Ascending aorta (tissue), 2 donors: Measurements from ENCODE around the gene ERC1. TPM values are rescaled to one million over a fixed set of nuclear protein-coding genes. Genes with fewer than 3 reads are reported as not detected.

ENCODE experiments used
- DNase-seq, 2 donors: peaks; one replicate each; pipeline ENCODE4 v3.0.0-alpha.2; 2019; ENCODE audit warnings: low spot score in 2 of 2
- H3K27ac ChIP-seq, 2 donors: fragments of 200-600 bp; sonication (generic); one replicate each; pipeline ENCODE4 v1.5.1; 2016 to 2017; ENCODE audit warnings: mild to moderate bottlenecking in 1 of 2
- H3K27me3 ChIP-seq: fragments of 200-600 bp; sonication (generic); one replicate; pipeline ENCODE4 v1.5.1; 2017
- H3K36me3 ChIP-seq, 2 donors: fragments of 200-600 bp; sonication (generic); one replicate each; pipeline ENCODE4 v1.5.1; 2016
- H3K4me1 ChIP-seq, 2 donors: fragments of 200-600 bp; sonication (generic); one replicate each; pipeline ENCODE4 v1.5.1; 2016 to 2017; ENCODE audit warnings: mild to moderate bottlenecking in 1 of 2
- H3K4me3 ChIP-seq, 2 donors: fragments of 200-600 bp; sonication (generic); one replicate each; pipeline ENCODE4 v1.5.1; 2016 to 2017; ENCODE audit warnings: mild to moderate bottlenecking in 1 of 2
- H3K9me3 ChIP-seq, 2 donors: fragments of 200-600 bp; sonication (generic); one replicate each; pipeline ENCODE4 v1.5.1; 2016
- CTCF ChIP-seq, 3 experiments: fragments of 200-600 bp in 2 of 3; fragments of 450-650 bp in 1 of 3; sonication (generic) in 2 of 3; IDR thresholded peaks; one replicate each; pipeline ENCODE4 v1.5.1; 2016 to 2019; ENCODE audit warnings: antibody characterized with exemption in 3 of 3, mild to moderate bottlenecking in 1 of 3, moderate library complexity in 1 of 3
- intact Hi-C: fragments of 100-400 bp; cut with DNase I; formaldehyde crosslinking; loops from one replicate; pipeline ENCODE4 v1.15.1; 2023
- total RNA-seq: library from RNA; depleted of rRNA; stranded (reverse); fragments of >200 nt; gene quantifications from one replicate; pipeline ENCODE4 v1.1.0, GENCODE V29; 2016

ERC1 gene
- total RNA-seq, 1 donor from 2014 or later = 41.4 TPM

DNA sequence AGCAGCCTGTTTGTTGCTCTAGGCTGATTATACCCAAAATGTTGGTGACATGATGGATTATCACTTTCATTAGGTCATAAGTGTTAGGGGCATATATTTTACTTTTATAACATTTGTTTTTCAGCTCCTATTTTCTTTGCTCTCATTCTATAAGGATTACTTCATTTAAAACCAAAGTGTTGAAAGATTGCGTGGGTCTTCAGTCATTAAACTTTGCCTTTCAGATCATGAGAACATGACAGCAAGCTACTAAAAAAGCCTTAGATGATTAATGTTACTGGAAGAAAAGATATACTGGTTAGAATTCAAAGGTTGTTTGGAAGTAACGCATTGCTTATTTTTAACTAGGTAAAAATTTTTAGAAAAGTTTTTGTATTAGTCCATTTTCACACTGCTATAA lies 156.8 kb downstream of the ERC1 start:
- intact Hi-C loops = no loop called here
- Histone ChIP-seq H3K9me3 (no peaks in the 10 kb centered on the region), H3K4me1 (no peaks in the 10 kb centered on the region), H3K27me3 (no peaks in the 10 kb centered on the region), H3K27ac (no peak overlapping the region), H3K4me3 (no peak overlapping the region), H3K36me3 (peaks cover 4 to 13% of the 10 kb centered on the region in 2 donors)
- no peak for TF ChIP-seq CTCF (IDR thresholded peaks at IDR 0.05)
- no peak for DNase-seq

DNA sequence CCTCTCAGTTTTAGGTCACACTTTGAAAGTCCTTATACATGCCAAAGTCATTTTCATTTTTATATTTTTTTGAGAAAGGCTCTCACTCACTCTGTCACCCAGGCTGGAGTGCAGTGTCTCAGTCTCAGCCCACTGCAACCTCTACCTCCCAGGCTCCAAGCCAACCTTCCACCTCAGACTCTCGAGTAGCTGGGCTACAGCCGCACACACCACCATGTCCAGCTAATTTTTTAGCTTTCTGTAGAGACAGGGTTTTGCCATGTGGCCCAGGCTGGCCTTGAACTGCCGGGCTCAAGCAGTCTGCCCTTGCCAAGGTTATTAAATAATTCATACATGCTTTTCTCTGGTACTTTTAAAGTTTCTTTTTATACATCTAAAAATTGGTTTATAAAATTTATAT lies 166.0 kb downstream of the ERC1 start:
- Histone ChIP-seq H3K4me1 (no peaks in the 10 kb centered on the region), H3K27me3 (no peaks in the 10 kb centered on the region), H3K4me3 (no peak overlapping the region), H3K36me3 (peaks cover 0 to 20% of the 10 kb centered on the region in 2 donors), H3K9me3 (no peaks in the 10 kb centered on the region), H3K27ac (no peak overlapping the region)
- intact Hi-C loops = no loop called here
- no peak for TF ChIP-seq CTCF (IDR thresholded peaks at IDR 0.05)
- DNase-seq = no peak

- Histone ChIP-seq H3K4me3 (no peak overlapping the region), H3K4me1 (no peaks in the 10 kb centered on the region), H3K36me3 (no peaks in the 10 kb centered on the region), H3K27ac (no peak overlapping the region), H3K9me3 (no peaks in the 10 kb centered on the region), H3K27me3 (no peaks in the 10 kb centered on the region)
- TF ChIP-seq CTCF (IDR thresholded peaks at IDR 0.05) = no peak
- DNase-seq = no peak
- intact Hi-C loops = no loop called here
Observed at GRCh38 chr12:1161197-1161596, 170.2 kb downstream of the ERC1 start.

- Histone ChIP-seq H3K27ac (no peak overlapping the region), H3K4me1 (no peaks in the 10 kb centered on the region), H3K4me3 (no peak overlapping the region), H3K9me3 (no peaks in the 10 kb centered on the region), H3K27me3 (no peaks in the 10 kb centered on the region), H3K36me3 (no peaks in the 10 kb centered on the region)
- TF ChIP-seq CTCF (IDR thresholded peaks at IDR 0.05) = no peak
- no peak for DNase-seq
- intact Hi-C loops = no loop called here
Observed at GRCh38 chr12:1162081-1162760, 171.2 kb downstream of the ERC1 start.

- no peak overlapping the region for H3K27ac ChIP-seq
- no peaks in the 10 kb centered on the region for H3K4me1 ChIP-seq
- peaks cover 0 to 12% of the 10 kb centered on the region in 2 donors for H3K36me3 ChIP-seq
- no peak for TF ChIP-seq CTCF (IDR thresholded peaks at IDR 0.05)
- DNase-seq = no peak
- H3K27me3 ChIP-seq = no peaks in the 10 kb centered on the region
- no peak overlapping the region for H3K4me3 ChIP-seq
- H3K9me3 ChIP-seq = no peaks in the 10 kb centered on the region
- intact Hi-C loops = no loop called here
Observed at GRCh38 chr12:1167784-1168183, 176.8 kb downstream of the ERC1 start.

- DNase-seq = no peak
- peaks cover 0 to 12% of the 10 kb centered on the region in 2 donors for H3K36me3 ChIP-seq
- H3K9me3 ChIP-seq = no peaks in the 10 kb centered on the region
- H3K27ac ChIP-seq = no peak overlapping the region
- H3K4me3 ChIP-seq = no peak overlapping the region
- intact Hi-C loops = no loop called here
- no peak for TF ChIP-seq CTCF (IDR thresholded peaks at IDR 0.05)
- H3K27me3 ChIP-seq = no peaks in the 10 kb centered on the region
- H3K4me1 ChIP-seq = no peaks in the 10 kb centered on the region
Observed at GRCh38 chr12:1170411-1170810, 179.4 kb downstream of the ERC1 start.
